ENCODE results near the gene FAXDC2.
"Not testable (repeated sequence)": the region's sequence is repeated elsewhere in the genome, so short reads cannot be mapped to it uniquely, and the experiment has no call there.

FAXDC2 gene

GRCh38 chr5:154844809-154845208 lies 5.6 kb downstream of the FAXDC2 start:
- H3K4me1 ChIP-seq (ENCODE audit: control insufficient read depth, insufficient read depth, low read length, poor library complexity, severe bottlenecking): no peaks in the 10 kb centered on the region
- DNase-seq: no peak
- no peaks in the 10 kb centered on the region for H3K36me3 ChIP-seq (ENCODE audit: control insufficient read depth, insufficient read depth, low read length)
- no peak overlapping the region for H3K4me3 ChIP-seq (ENCODE audit: insufficient read depth, low read depth, low read length, poor library complexity, severe bottlenecking)
- H3K27ac ChIP-seq (ENCODE audit: insufficient read depth, low read length, poor library complexity, severe bottlenecking): no peak overlapping the region
- H3K27me3 ChIP-seq (replicated peaks; ENCODE audit: control insufficient read depth, insufficient read depth, low read length, poor library complexity, severe bottlenecking): no peaks in the 10 kb centered on the region
- no peaks in the 10 kb centered on the region for H3K9me3 ChIP-seq (ENCODE audit: control insufficient read depth, low read length)

DNA sequence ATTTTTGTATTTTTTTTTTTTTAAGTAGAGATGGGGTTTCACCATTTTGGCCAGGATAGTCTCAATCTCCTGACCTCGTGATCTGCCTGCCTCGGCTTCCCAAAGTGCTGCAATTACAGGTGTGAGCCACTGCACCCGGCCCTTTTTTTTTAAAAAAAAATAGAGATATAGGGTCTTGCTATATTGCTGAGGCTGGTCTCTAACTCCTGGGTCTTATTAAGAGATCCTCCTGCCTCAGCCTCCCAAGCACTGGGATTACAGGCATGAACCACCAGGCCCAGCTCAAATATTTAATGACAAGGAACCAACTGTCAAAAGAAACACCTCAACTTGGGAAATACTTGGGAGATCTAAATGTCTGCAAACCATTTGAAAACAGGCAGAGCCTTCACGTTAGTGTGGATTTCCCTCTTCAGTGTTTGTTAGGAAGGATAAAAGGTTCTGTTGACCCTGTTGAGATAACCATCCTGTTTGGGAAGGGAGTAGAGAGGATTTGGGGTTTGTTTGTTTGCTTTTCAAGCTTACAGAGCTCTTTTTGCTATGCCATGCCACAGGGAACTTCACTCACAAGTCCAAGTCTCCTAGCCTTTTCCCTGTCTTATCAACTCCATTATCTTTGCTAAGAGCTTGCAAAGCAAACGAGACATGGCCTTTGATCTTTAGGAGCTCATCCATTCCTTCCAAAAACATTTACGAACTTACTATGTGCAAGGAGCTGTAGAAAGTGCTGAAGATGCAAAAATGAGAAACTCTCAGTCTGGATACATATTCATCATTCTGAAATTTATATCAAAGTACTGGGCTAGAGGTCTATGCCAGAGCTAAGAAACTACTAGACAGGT lies 7.5 kb downstream of the FAXDC2 start:
- no peak overlapping the region for H3K27ac ChIP-seq (ENCODE audit: insufficient read depth, low read length, poor library complexity, severe bottlenecking)
- H3K27me3 ChIP-seq (replicated peaks; ENCODE audit: control insufficient read depth, insufficient read depth, low read length, poor library complexity, severe bottlenecking): no peaks in the 10 kb centered on the region
- no peak for DNase-seq

DNA sequence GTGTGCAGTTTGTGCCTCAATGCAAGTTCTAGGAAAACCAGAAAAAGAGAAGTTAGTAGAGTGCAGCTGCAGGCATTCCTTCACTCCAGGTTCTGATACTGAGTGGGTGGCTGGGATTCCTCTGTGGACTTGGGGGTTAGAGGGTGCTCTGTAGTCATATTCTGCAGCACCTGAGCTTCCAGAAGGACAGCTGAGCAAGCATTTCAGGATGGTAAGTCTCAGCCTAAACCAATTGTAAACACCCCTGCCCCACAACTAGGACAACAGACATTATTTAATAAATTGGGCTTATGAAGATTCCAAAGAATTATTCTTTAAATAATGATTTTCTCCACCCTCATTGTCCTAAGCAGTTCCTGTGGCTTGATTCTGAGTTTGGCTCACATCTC lies 9.1 kb downstream of the FAXDC2 start:
- H3K27me3 ChIP-seq (replicated peaks; ENCODE audit: control insufficient read depth, insufficient read depth, low read length, poor library complexity, severe bottlenecking): no peaks in the 10 kb centered on the region
- H3K36me3 ChIP-seq (ENCODE audit: control insufficient read depth, insufficient read depth, low read length): no peaks in the 10 kb centered on the region
- H3K27ac ChIP-seq (ENCODE audit: insufficient read depth, low read length, poor library complexity, severe bottlenecking): no peak overlapping the region
- no peaks in the 10 kb centered on the region for H3K9me3 ChIP-seq (ENCODE audit: control insufficient read depth, low read length)
- no peak for DNase-seq
- H3K4me1 ChIP-seq (ENCODE audit: control insufficient read depth, insufficient read depth, low read length, poor library complexity, severe bottlenecking): no peaks in the 10 kb centered on the region
- H3K4me3 ChIP-seq (ENCODE audit: insufficient read depth, low read depth, low read length, poor library complexity, severe bottlenecking): no peak overlapping the region

More for the DNA sequence above, 7.5 kb downstream of the FAXDC2 start:
- H3K36me3 ChIP-seq (ENCODE audit: control insufficient read depth, insufficient read depth, low read length): no peaks in the 10 kb centered on the region
- no peaks in the 10 kb centered on the region for H3K9me3 ChIP-seq (ENCODE audit: control insufficient read depth, low read length)
- no peaks in the 10 kb centered on the region for H3K4me1 ChIP-seq (ENCODE audit: control insufficient read depth, insufficient read depth, low read length, poor library complexity, severe bottlenecking)
- no peak overlapping the region for H3K4me3 ChIP-seq (ENCODE audit: insufficient read depth, low read depth, low read length, poor library complexity, severe bottlenecking)

DNA sequence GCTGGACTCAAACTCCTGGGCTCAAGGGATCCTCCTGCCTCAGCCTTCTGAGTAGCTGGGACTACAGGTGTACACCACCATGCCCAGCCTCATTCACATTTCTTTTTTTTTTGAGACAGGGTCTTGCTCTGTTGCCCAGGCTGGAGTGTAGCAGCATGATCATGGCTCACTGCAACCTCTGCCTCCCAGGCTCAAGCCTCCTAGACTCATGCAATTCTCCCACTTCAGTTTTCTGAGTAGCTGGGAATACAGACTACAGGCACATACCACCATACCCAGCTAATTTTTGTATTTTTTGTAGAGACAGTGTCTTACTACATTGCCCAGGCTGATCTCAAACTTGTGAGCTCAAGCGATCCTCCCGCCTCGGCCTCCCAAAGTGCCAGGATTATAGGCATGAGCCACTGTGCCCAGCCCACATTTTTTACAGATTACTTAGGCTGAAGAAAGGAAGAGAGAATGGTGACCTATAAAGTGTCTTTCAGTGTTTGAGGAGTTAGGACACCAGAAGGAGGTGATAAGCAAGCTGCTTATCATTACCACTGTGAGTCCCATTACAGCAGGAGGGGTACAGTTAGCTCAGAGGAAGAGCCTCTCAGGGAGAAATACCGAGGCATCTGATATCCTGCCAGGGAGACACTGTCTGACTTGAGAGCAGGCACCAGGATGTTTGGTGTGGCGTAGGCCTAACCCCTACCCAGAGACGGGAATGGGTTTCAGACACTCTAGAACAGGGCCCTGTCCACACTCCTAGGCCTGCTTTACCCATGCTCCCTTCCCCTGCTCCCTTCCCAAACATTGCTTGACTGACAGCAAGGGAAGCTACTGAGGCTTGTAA lies 9.7 kb downstream of the FAXDC2 start:
- H3K36me3 ChIP-seq (ENCODE audit: control insufficient read depth, insufficient read depth, low read length): no peaks in the 10 kb centered on the region
- DNase-seq: no peak
- H3K27ac ChIP-seq (ENCODE audit: insufficient read depth, low read length, poor library complexity, severe bottlenecking): no peak overlapping the region
- no peaks in the 10 kb centered on the region for H3K4me1 ChIP-seq (ENCODE audit: control insufficient read depth, insufficient read depth, low read length, poor library complexity, severe bottlenecking)
- no peaks in the 10 kb centered on the region for H3K27me3 ChIP-seq (replicated peaks; ENCODE audit: control insufficient read depth, insufficient read depth, low read length, poor library complexity, severe bottlenecking)
- H3K9me3 ChIP-seq (ENCODE audit: control insufficient read depth, low read length): no peaks in the 10 kb centered on the region
- H3K4me3 ChIP-seq (ENCODE audit: insufficient read depth, low read depth, low read length, poor library complexity, severe bottlenecking): no peak overlapping the region

- Histone ChIP-seq H3K4me3 (ENCODE audit: insufficient read depth, low read depth, low read length, poor library complexity, severe bottlenecking) (no peak overlapping the region), H3K27ac (ENCODE audit: insufficient read depth, low read length, poor library complexity, severe bottlenecking) (no peak overlapping the region), H3K4me1 (ENCODE audit: control insufficient read depth, insufficient read depth, low read length, poor library complexity, severe bottlenecking) (no peaks in the 10 kb centered on the region), H3K9me3 (ENCODE audit: control insufficient read depth, low read length) (no peaks in the 10 kb centered on the region), H3K27me3 (replicated peaks; ENCODE audit: control insufficient read depth, insufficient read depth, low read length, poor library complexity, severe bottlenecking) (no peaks in the 10 kb centered on the region), H3K36me3 (ENCODE audit: control insufficient read depth, insufficient read depth, low read length) (no peaks in the 10 kb centered on the region)
- DNase-seq: no peak
Measured at GRCh38 chr5:154837009-154837901, 13.1 kb downstream of the FAXDC2 start.

- H3K4me1 ChIP-seq (ENCODE audit: control insufficient read depth, insufficient read depth, low read length, poor library complexity, severe bottlenecking): no peaks in the 10 kb centered on the region
- no peaks in the 10 kb centered on the region for H3K9me3 ChIP-seq (ENCODE audit: control insufficient read depth, low read length)
- H3K27me3 ChIP-seq (replicated peaks; ENCODE audit: control insufficient read depth, insufficient read depth, low read length, poor library complexity, severe bottlenecking): no peaks in the 10 kb centered on the region
- no peaks in the 10 kb centered on the region for H3K36me3 ChIP-seq (ENCODE audit: control insufficient read depth, insufficient read depth, low read length)
- no peak for DNase-seq
- no peak overlapping the region for H3K27ac ChIP-seq (ENCODE audit: insufficient read depth, low read length, poor library complexity, severe bottlenecking)
- H3K4me3 ChIP-seq (ENCODE audit: insufficient read depth, low read depth, low read length, poor library complexity, severe bottlenecking): no peak overlapping the region
Measured at GRCh38 chr5:154836225-154836624, 14.2 kb downstream of the FAXDC2 start.

DNA sequence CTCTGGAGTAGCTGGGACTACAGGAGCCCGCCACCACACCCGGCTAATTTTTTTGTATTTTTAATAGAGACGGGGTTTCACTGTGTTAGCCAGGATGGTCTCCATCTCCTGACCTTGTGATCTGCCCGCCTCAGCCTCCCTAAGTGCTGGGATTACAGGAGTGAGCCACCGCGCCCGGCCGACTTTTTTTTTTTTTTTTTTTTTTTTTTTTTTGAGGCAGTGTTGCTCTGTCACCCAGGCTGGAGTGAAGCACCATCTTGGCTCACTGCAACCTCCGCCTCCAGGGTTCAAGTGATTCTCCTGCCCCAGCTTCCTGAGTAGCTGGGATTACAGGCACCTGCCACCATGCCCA lies 14.7 kb downstream of the FAXDC2 start:
- H3K36me3 ChIP-seq (ENCODE audit: control insufficient read depth, insufficient read depth, low read length); H3K9me3 ChIP-seq (ENCODE audit: control insufficient read depth, low read length); H3K27me3 ChIP-seq (replicated peaks; ENCODE audit: control insufficient read depth, insufficient read depth, low read length, poor library complexity, severe bottlenecking); DNase-seq; H3K27ac ChIP-seq (ENCODE audit: insufficient read depth, low read length, poor library complexity, severe bottlenecking); H3K4me1 ChIP-seq (ENCODE audit: control insufficient read depth, insufficient read depth, low read length, poor library complexity, severe bottlenecking); H3K4me3 ChIP-seq (ENCODE audit: insufficient read depth, low read depth, low read length, poor library complexity, severe bottlenecking): not testable (repeated sequence)

- no peaks in the 10 kb centered on the region for H3K27me3 ChIP-seq (replicated peaks; ENCODE audit: control insufficient read depth, insufficient read depth, low read length, poor library complexity, severe bottlenecking)
- H3K27ac ChIP-seq (ENCODE audit: insufficient read depth, low read length, poor library complexity, severe bottlenecking): no peak overlapping the region
- no peak for DNase-seq
Measured at GRCh38 chr5:154834053-154834452, 16.4 kb downstream of the FAXDC2 start.

DNA sequence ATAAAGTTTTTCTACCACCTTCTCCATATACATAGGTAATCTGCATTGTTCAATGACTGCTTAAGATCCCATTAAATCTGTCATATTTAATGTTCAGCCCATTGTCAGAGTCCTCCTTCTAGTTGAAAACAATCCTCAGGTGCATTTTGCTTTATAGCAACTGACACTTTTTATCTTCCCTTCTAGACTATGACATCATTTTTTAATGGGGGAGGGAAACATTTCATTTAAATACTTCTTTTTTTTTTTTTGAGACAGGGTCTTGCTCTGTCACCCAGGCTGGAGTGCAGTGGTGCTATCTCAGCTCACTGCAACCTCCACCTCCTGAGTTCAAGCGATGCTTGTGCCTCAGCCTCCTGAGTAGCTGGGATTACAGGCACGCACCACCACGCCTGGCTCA lies 17.6 kb downstream of the FAXDC2 start:
- H3K27me3 ChIP-seq (replicated peaks; ENCODE audit: control insufficient read depth, insufficient read depth, low read length, poor library complexity, severe bottlenecking); H3K27ac ChIP-seq (ENCODE audit: insufficient read depth, low read length, poor library complexity, severe bottlenecking); H3K9me3 ChIP-seq (ENCODE audit: control insufficient read depth, low read length); H3K4me3 ChIP-seq (ENCODE audit: insufficient read depth, low read depth, low read length, poor library complexity, severe bottlenecking); H3K36me3 ChIP-seq (ENCODE audit: control insufficient read depth, insufficient read depth, low read length); DNase-seq: not testable (repeated sequence)
- peaks cover 24% of the 10 kb centered on the region for H3K4me1 ChIP-seq (ENCODE audit: control insufficient read depth, insufficient read depth, low read length, poor library complexity, severe bottlenecking)

More at GRCh38 chr5:154834053-154834452, 16.4 kb downstream of the FAXDC2 start:
- Histone ChIP-seq H3K36me3 (ENCODE audit: control insufficient read depth, insufficient read depth, low read length) (no peaks in the 10 kb centered on the region), H3K4me3 (ENCODE audit: insufficient read depth, low read depth, low read length, poor library complexity, severe bottlenecking) (no peak overlapping the region), H3K9me3 (ENCODE audit: control insufficient read depth, low read length) (no peaks in the 10 kb centered on the region), H3K4me1 (ENCODE audit: control insufficient read depth, insufficient read depth, low read length, poor library complexity, severe bottlenecking) (peaks cover 17% of the 10 kb centered on the region)

All from effector memory CD4-positive, alpha-beta T cell (primary cell).